Measurements from ENCODE around the gene DOLK.

GRCh38 chr9:128906741-128907140 lies 40.7 kb downstream of the DOLK start:
- TF ChIP-seq CTCF (IDR thresholded peaks at IDR 0.05; ENCODE audit: poor library complexity, severe bottlenecking) (no peak), EP300 (conservative IDR thresholded peaks at IDR 0.05; ENCODE audit: poor library complexity, severe bottlenecking) (no peak), TAF1 (IDR thresholded peaks at IDR 0.05; ENCODE audit: low read depth) (no peak), POLR2AphosphoS5 (IDR thresholded peaks at IDR 0.05) (no peak), REST (IDR thresholded peaks at IDR 0.05; ENCODE audit: borderline replicate concordance) (no peak)
